HG03039 (cell line): ENCODE measurements around the gene ARSK.
"Not testable (repeated sequence)": the region's sequence is repeated elsewhere in the genome, so short reads cannot be mapped to it uniquely, and the experiment has no call there.

Source experiments
- ATAC-seq: cut with Tn5 transposase; IDR thresholded peaks from one replicate; pipeline ENCODE4 v1.9.1; 2021; ENCODE audit warnings: mild to moderate bottlenecking, moderate library complexity; ENCODE audit not compliant: unreplicated experiment

ARSK gene

GRCh38 chr5:95646226-95646568 is 91.3 kb downstream of the ARSK start:
- ATAC-seq: not testable (repeated sequence)

- peak; percentile 98 for ATAC-seq
These were observed 91.9 kb downstream of the ARSK start, which contains the start of gene RFESD for GRCh38 chr5:95646569-95647431. Gene RFESD, plus strand, starts transcription at chr5:95646777. Its CDS starts 5,495 bp downstream, at chr5:95652272.

GRCh38 chr5:95647886-95648860 is 93.3 kb downstream of the ARSK start:
- ATAC-seq: no peak

GRCh38 chr5:95649274-95649673 is 94.4 kb downstream of the ARSK start:
- no peak for ATAC-seq

- no peak for ATAC-seq
These were observed 95.1 kb downstream of the ARSK start for GRCh38 chr5:95649842-95650620.

GRCh38 chr5:95652849-95653248 is 97.9 kb downstream of the ARSK start:
- ATAC-seq: no peak

DNA sequence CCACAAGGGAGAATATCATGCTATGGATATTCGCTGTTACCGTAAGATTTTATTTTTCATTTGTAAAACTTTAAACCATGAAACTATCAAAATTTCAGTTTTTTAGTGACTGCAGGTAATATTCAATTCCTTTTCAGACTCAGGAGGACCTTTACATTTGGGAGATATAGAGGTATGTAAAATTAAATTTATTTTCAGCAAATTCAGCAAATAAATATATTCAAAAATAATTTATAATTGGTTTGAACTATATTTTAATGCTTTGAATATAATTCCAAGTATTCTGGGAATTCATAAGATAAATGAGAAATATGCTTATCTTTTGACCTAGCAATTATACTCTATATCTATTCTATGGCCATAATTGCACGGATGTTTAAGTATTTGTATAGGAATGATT is 99.3 kb downstream of the ARSK start:
- no peak for ATAC-seq
